22Rv1 (cell line): Measurements from ENCODE around the gene PRR15L.

Experiments used
- ZFX ChIP-seq: fragments of 450-650 bp; IDR thresholded peaks from 2 replicates; pipeline ENCODE4 v1.6.1; 2017; ENCODE audit warnings: antibody characterized with exemption, borderline replicate concordance
- TF ChIP-seq, protein P1 (sequence below): fragments of 450-650 bp; IDR thresholded peaks from 2 replicates; pipeline ENCODE4 v1.5.1; 2017; ENCODE audit warnings: mild to moderate bottlenecking

DNA sequence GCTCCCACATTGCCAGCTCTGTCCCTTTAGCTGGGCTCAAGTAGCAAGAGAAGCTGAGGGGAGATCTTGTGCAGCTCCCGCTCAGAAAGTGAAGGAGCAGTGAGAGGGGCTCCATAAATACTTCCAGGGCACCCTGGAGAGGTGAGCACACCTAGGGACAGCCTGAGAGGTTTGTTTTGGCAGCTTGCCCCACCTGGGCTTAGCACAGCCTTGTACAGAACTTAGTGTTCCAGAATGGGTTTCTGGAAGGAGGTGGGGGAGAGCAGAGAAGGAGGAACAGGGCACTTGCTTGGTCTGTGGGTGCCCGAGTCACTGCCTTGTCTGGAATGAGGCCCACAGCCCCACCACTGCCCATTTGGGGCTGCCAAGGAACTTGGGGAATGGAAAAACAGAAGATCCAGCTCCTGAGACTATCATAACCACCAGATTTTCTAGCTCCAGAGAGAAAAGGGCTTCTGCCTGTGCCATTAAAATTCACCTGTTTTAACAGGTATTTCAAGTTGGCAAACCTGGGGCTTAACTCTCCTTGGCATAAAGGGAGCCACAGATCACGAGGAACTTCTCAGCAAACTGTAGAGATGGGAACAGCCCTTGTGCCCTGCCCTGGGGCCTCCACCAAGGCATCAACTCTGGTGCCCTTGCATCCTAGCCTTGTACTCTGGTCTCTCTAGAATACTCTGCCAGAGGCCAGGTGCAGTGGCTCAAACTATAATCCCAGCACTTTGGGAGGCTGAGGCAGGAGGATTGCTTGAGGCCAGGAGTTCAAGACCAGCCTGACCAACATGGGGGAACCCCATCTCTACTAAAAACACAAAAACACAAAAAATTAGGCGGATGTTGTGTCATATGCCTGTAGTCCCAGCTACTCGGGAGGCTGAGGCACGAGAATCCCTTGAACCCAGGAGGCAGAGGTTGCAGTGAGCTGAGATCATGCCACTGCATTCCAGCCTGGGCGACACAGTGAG lies 1.9 kb downstream of the PRR15L start:
- TF ChIP-seq, protein P1, sequence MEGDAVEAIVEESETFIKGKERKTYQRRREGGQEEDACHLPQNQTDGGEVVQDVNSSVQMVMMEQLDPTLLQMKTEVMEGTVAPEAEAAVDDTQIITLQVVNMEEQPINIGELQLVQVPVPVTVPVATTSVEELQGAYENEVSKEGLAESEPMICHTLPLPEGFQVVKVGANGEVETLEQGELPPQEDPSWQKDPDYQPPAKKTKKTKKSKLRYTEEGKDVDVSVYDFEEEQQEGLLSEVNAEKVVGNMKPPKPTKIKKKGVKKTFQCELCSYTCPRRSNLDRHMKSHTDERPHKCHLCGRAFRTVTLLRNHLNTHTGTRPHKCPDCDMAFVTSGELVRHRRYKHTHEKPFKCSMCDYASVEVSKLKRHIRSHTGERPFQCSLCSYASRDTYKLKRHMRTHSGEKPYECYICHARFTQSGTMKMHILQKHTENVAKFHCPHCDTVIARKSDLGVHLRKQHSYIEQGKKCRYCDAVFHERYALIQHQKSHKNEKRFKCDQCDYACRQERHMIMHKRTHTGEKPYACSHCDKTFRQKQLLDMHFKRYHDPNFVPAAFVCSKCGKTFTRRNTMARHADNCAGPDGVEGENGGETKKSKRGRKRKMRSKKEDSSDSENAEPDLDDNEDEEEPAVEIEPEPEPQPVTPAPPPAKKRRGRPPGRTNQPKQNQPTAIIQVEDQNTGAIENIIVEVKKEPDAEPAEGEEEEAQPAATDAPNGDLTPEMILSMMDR = no peak
- no peak for TF ChIP-seq ZFX
